SK-N-SH treated with all-trans-retinoic acid at 6 μM for 48 hours (cell line): ENCODE results near the gene SMIM45.

Source experiments
- ATAC-seq: fragments of 200-7000 bp; cut with Tn5 transposase; 3 replicates; pipeline ENCODE4 v1.9.1; 2020; ENCODE audit warnings: mild to moderate bottlenecking, moderate library complexity
- ARNTL ChIP-seq: fragments of 450-650 bp; formaldehyde crosslinking; IDR thresholded peaks from 2 replicates; pipeline ENCODE4 v1.5.0; 2020; ENCODE audit warnings: low read depth, mild to moderate bottlenecking, moderate library complexity, borderline replicate concordance
- BACH2 ChIP-seq: fragments of 250-450 bp; sonication (Bioruptor Pico); IDR thresholded peaks from 2 replicates; pipeline ENCODE4 v1.9.0; 2021; ENCODE audit warnings: mild to moderate bottlenecking, borderline replicate concordance
- CREB5 ChIP-seq: fragments of 250-450 bp; sonication (Bioruptor Pico); IDR thresholded peaks from 2 replicates; pipeline ENCODE4 v1.5.1; 2020; ENCODE audit warnings: low read depth, mild to moderate bottlenecking, moderate library complexity
- CSDC2 ChIP-seq: fragments of 250-450 bp; sonication (Bioruptor Pico); IDR thresholded peaks from 2 replicates; pipeline ENCODE4 v1.5.0; 2020; ENCODE audit warnings: mild to moderate bottlenecking, moderate library complexity
- CSRNP3 ChIP-seq: fragments of 250-450 bp; sonication (Bioruptor Pico); IDR thresholded peaks from 2 replicates; pipeline ENCODE4 v1.5.1; 2021; ENCODE audit warnings: mild to moderate bottlenecking, moderate library complexity
- ESRRG ChIP-seq: fragments of 250-450 bp; sonication (Bioruptor Pico); IDR thresholded peaks from 2 replicates; pipeline ENCODE4 v1.6.1; 2021; ENCODE audit warnings: mild to moderate bottlenecking
- ISL1 ChIP-seq: fragments of 250-450 bp; sonication (Bioruptor Pico); IDR thresholded peaks from 2 replicates; pipeline ENCODE4 v2.1.2; 2022; ENCODE audit warnings: mild to moderate bottlenecking, moderate library complexity
- OSR1 ChIP-seq: fragments of 250-450 bp; sonication (Bioruptor Pico); IDR thresholded peaks from 2 replicates; pipeline ENCODE4 v1.8.0; 2022; ENCODE audit warnings: moderate library complexity, mild to moderate bottlenecking, inconsistent platforms
- POU6F1 ChIP-seq: fragments of 250-450 bp; sonication (Bioruptor Pico); IDR thresholded peaks from 2 replicates; pipeline ENCODE4 v1.8.0; 2021; ENCODE audit warnings: low read depth, mild to moderate bottlenecking, moderate library complexity, borderline replicate concordance
- SNAI2 ChIP-seq: fragments of 250-450 bp; sonication (Bioruptor Pico); IDR thresholded peaks from 2 replicates; pipeline ENCODE4 v1.5.0; 2020; ENCODE audit warnings: mild to moderate bottlenecking, moderate library complexity
- TCF4 ChIP-seq: fragments of 250-450 bp; sonication (Bioruptor Pico); IDR thresholded peaks from 2 replicates; pipeline ENCODE4 v1.8.0; 2021; ENCODE audit warnings: mild to moderate bottlenecking, moderate library complexity, borderline replicate concordance
- TOX ChIP-seq: fragments of 250-450 bp; sonication (Bioruptor Pico); IDR thresholded peaks from 2 replicates; pipeline ENCODE4 v1.8.0; 2021; ENCODE audit warnings: mild to moderate bottlenecking, moderate library complexity, borderline replicate concordance
- TSHZ2 ChIP-seq: fragments of 250-450 bp; sonication (Bioruptor Pico); IDR thresholded peaks from 2 replicates; pipeline ENCODE4 v1.5.0; 2020; ENCODE audit warnings: mild to moderate bottlenecking, moderate library complexity
- ZC3H10 ChIP-seq: fragments of 250-450 bp; sonication (Bioruptor Pico); IDR thresholded peaks from 2 replicates; pipeline ENCODE4 v1.5.1; 2021; ENCODE audit warnings: mild to moderate bottlenecking, moderate library complexity
- ZFP3 ChIP-seq: fragments of 250-450 bp; sonication (Bioruptor Pico); IDR thresholded peaks from 2 replicates; pipeline ENCODE4 v1.5.0; 2020; ENCODE audit warnings: mild to moderate bottlenecking, moderate library complexity
- ZNF8 ChIP-seq: fragments of 450-650 bp; formaldehyde crosslinking; IDR thresholded peaks from 2 replicates; pipeline ENCODE4 v1.5.0; 2020; ENCODE audit warnings: mild to moderate bottlenecking, moderate library complexity

SMIM45 gene

GRCh38 chr22:41996826-41997225, 44.9 kb downstream of the SMIM45 start:
- TF ChIP-seq TCF4 (CRISPR knock-in tag): no peak
- TF ChIP-seq ZC3H10 (CRISPR knock-in tag): no peak
- no peak for TF ChIP-seq SNAI2 (CRISPR knock-in tag)
- TF ChIP-seq ISL1: no peak
- no peak for TF ChIP-seq CSRNP3
- no peak for TF ChIP-seq BACH2
- no peak for TF ChIP-seq TSHZ2 (CRISPR knock-in tag)
- ATAC-seq: no peak

- TF ChIP-seq OSR1 (CRISPR knock-in tag): no peak
- no peak for TF ChIP-seq TCF4 (CRISPR knock-in tag)
- TF ChIP-seq ESRRG (CRISPR knock-in tag): no peak
- no peak for TF ChIP-seq CREB5
- no peak for TF ChIP-seq ZFP3 (CRISPR knock-in tag)
- ATAC-seq: peak; percentile 82
Measured at GRCh38 chr22:41998361-41999261, 46.7 kb downstream of the SMIM45 start, which contains the start of gene WBP2NL. TSS of gene WBP2NL (plus strand) at chr22:41998788. CDS start at chr22:41998819, 31 bp downstream.

- no peak for TF ChIP-seq POU6F1
- ATAC-seq: no peak
Measured at GRCh38 chr22:42000466-42000865, 48.5 kb downstream of the SMIM45 start.

GRCh38 chr22:42001121-42001520, 49.2 kb downstream of the SMIM45 start:
- no peak for ATAC-seq
- TF ChIP-seq ARNTL (CRISPR knock-in tag): no peak
- TF ChIP-seq TCF4 (CRISPR knock-in tag): no peak
- no peak for TF ChIP-seq CSRNP3
- TF ChIP-seq CSDC2 (CRISPR knock-in tag): no peak
- TF ChIP-seq TOX (CRISPR knock-in tag): no peak
- TF ChIP-seq ESRRG (CRISPR knock-in tag): no peak
- TF ChIP-seq ISL1: no peak
- TF ChIP-seq ZC3H10 (CRISPR knock-in tag): no peak
- TF ChIP-seq SNAI2 (CRISPR knock-in tag): no peak
- no peak for TF ChIP-seq ZNF8 (CRISPR knock-in tag)
- no peak for TF ChIP-seq POU6F1
